Osteoblast (primary cell): Measurements from ENCODE around the gene CRADD. TPM values are rescaled to one million over a fixed set of nuclear protein-coding genes. Genes with fewer than 3 reads are reported as not detected.

Experiments used
- DNase-seq: peaks from one replicate; pipeline ENCODE4 v3.0.0; 2011; ENCODE audit warnings: low spot score, mixed read lengths; ENCODE audit not compliant: insufficient read length; ENCODE audit errors: missing footprints
- H2AFZ ChIP-seq: 2 replicates; pipeline ENCODE4 v1.6.0; 2011; ENCODE audit warnings: mild to moderate bottlenecking, low read length
- H3K27ac ChIP-seq: 2 replicates; pipeline ENCODE4 v1.5.1; 2011; ENCODE audit warnings: mild to moderate bottlenecking, low read depth, low read length, moderate library complexity
- H3K27me3 ChIP-seq: 2 replicates; pipeline ENCODE4 v1.6.0; 2012; ENCODE audit warnings: mild to moderate bottlenecking, control low read depth, inconsistent platforms, low read length, moderate library complexity; ENCODE audit not compliant: insufficient read depth
- H3K36me3 ChIP-seq: 2 replicates; pipeline ENCODE4 v1.5.1; 2011; ENCODE audit warnings: mild to moderate bottlenecking, low read length, control low read depth, moderate library complexity; ENCODE audit not compliant: insufficient read depth
- H3K4me1 ChIP-seq: 2 replicates; pipeline ENCODE4 v1.5.1; 2011; ENCODE audit warnings: mild to moderate bottlenecking, low read length, control low read depth, moderate library complexity; ENCODE audit not compliant: insufficient read depth
- H3K4me2 ChIP-seq: 2 replicates; pipeline ENCODE4 v1.6.0; 2011; ENCODE audit warnings: mild to moderate bottlenecking, low read length; ENCODE audit not compliant: insufficient read depth
- H3K4me3 ChIP-seq: fragments of 200-600 bp; sonication (generic); 3 replicates; pipeline ENCODE4 v1.5.1; 2012; ENCODE audit warnings: mild to moderate bottlenecking, low read length, inconsistent platforms; ENCODE audit not compliant: insufficient read depth
- H3K79me2 ChIP-seq: 2 replicates; pipeline ENCODE4 v1.6.0; 2012; ENCODE audit warnings: mild to moderate bottlenecking, low read length, control low read depth, inconsistent platforms; ENCODE audit not compliant: insufficient read depth
- H3K9me3 ChIP-seq: 2 replicates; pipeline ENCODE4 v1.5.1; 2011; ENCODE audit warnings: low read depth, low read length, control low read depth
- H4K20me1 ChIP-seq: 2 replicates; pipeline ENCODE4 v1.6.0; 2012; ENCODE audit warnings: mild to moderate bottlenecking, low read length, control low read depth; ENCODE audit not compliant: insufficient read depth
- CTCF ChIP-seq: IDR thresholded peaks from 2 replicates; pipeline ENCODE4 v1.5.1; 2011; ENCODE audit warnings: mild to moderate bottlenecking, low read depth, low read length, moderate library complexity; ENCODE audit errors: extremely low read depth
- total RNA-seq: library from RNA; depleted of rRNA; stranded (reverse); fragments of >200 nt; gene quantifications from 2 replicates; pipeline ENCODE4 v1.2.3, GENCODE V29; 2012

The CRADD gene
- total RNA-seq, 1 donor = 15.6 TPM

GRCh38 chr12:93846936-93847516, 169.9 kb downstream of the CRADD start:
- H3K79me2 ChIP-seq = no peaks in the 10 kb centered on the region
- H3K4me1 ChIP-seq = no peaks in the 10 kb centered on the region
- H3K27ac ChIP-seq = no peak overlapping the region
- H4K20me1 ChIP-seq = no peaks in the 10 kb centered on the region
- H2AFZ ChIP-seq = no peak overlapping the region
- H3K4me3 ChIP-seq = no peak overlapping the region
- no peaks in the 10 kb centered on the region for H3K36me3 ChIP-seq
- H3K9me3 ChIP-seq = no peaks in the 10 kb centered on the region
- no peak for DNase-seq
- H3K27me3 ChIP-seq = no peaks in the 10 kb centered on the region
- no peak overlapping the region for H3K4me2 ChIP-seq
- TF ChIP-seq CTCF = no peak

GRCh38 chr12:93847517-93848474, 170.6 kb downstream of the CRADD start:
- no peak for TF ChIP-seq CTCF
- Histone ChIP-seq H3K27ac (no peak overlapping the region), H3K4me1 (no peaks in the 10 kb centered on the region), H3K9me3 (no peaks in the 10 kb centered on the region), H2AFZ (no peak overlapping the region), H3K4me2 (no peak overlapping the region), H3K79me2 (no peaks in the 10 kb centered on the region), H3K4me3 (no peak overlapping the region), H3K36me3 (no peaks in the 10 kb centered on the region), H4K20me1 (no peaks in the 10 kb centered on the region), H3K27me3 (no peaks in the 10 kb centered on the region)
- DNase-seq = no peak

- Histone ChIP-seq H3K79me2 (no peaks in the 10 kb centered on the region), H3K4me1 (no peaks in the 10 kb centered on the region), H4K20me1 (no peaks in the 10 kb centered on the region), H3K27ac (no peak overlapping the region), H2AFZ (no peak overlapping the region), H3K36me3 (no peaks in the 10 kb centered on the region), H3K4me2 (no peak overlapping the region), H3K9me3 (no peaks in the 10 kb centered on the region), H3K4me3 (no peak overlapping the region), H3K27me3 (no peaks in the 10 kb centered on the region)
- no peak for DNase-seq
- no peak for TF ChIP-seq CTCF
These were observed 171.4 kb downstream of the CRADD start for GRCh38 chr12:93848523-93849101.

- DNase-seq = no peak
- Histone ChIP-seq H3K27ac (no peak overlapping the region), H4K20me1 (no peaks in the 10 kb centered on the region), H3K9me3 (no peaks in the 10 kb centered on the region), H3K79me2 (no peaks in the 10 kb centered on the region), H3K4me2 (no peak overlapping the region), H3K4me3 (no peak overlapping the region), H3K36me3 (no peaks in the 10 kb centered on the region), H3K4me1 (no peaks in the 10 kb centered on the region), H3K27me3 (no peaks in the 10 kb centered on the region), H2AFZ (no peak overlapping the region)
- TF ChIP-seq CTCF = no peak
These were observed 172.8 kb downstream of the CRADD start for GRCh38 chr12:93849946-93850345.
